ENCODE data around the gene PARK7. TPM values are rescaled to one million over a fixed set of nuclear protein-coding genes. Genes with fewer than 3 reads are reported as not detected.

Gene PARK7
- total RNA-seq, 4 donors from 2014 or later = 291 to 370 (median 332) TPM

- H3K27ac ChIP-seq = peak overlapping the region; percentile 87 to 98 (median 94)
- H3K9me3 ChIP-seq = no peaks in the 10 kb centered on the region
- TF ChIP-seq CTCF (IDR thresholded peaks at IDR 0.05 in 4 of 5, conservative IDR thresholded peaks at IDR 0.05 in 1 of 5) (no peak), POLR2A (IDR thresholded peaks at IDR 0.05) (peak in 1 of 2 donors; percentile 58)
- H3K27me3 ChIP-seq = no peaks in the 10 kb centered on the region
- ATAC-seq (peak; percentile 56 to 71), DNase-seq (peak in 1 of 2 donors; percentile 37)
- in situ Hi-C loops (cut with MboI; ENCODE audit: low sequenced_read_pairs in 4 of 4) (no loop called here), intact Hi-C loops (cut with DNase I; ENCODE audit: low total_unique reads) (loop anchor here (2.0 to 5.0 kb wide), 4 partner anchors 23 to 231 kb away; no protein-coding TSS in a partner anchor)
- H3K36me3 ChIP-seq = no peaks in the 10 kb centered on the region
- H3K4me3 ChIP-seq = peak overlapping the region in 2 of 4 donors; percentile 85 to 96
- peaks cover 26 to 33% of the 10 kb centered on the region in 2 donors for H3K4me1 ChIP-seq
Observed at GRCh38 chr1:8027748-8028570, 66.4 kb downstream of the PARK7 start.

GRCh38 chr1:8028571-8028910, 67.0 kb downstream of the PARK7 start:
- peak overlapping the region; percentile 87 to 98 (median 94) for H3K27ac ChIP-seq
- no peak for ATAC-seq
- TF ChIP-seq CTCF (IDR thresholded peaks at IDR 0.05 in 4 of 5, conservative IDR thresholded peaks at IDR 0.05 in 1 of 5) (no peak), POLR2A (IDR thresholded peaks at IDR 0.05) (no peak)

GRCh38 chr1:8031176-8031785, 69.8 kb downstream of the PARK7 start:
- no peak overlapping the region for H3K27ac ChIP-seq

More at GRCh38 chr1:8028571-8028910, 67.0 kb downstream of the PARK7 start:
- Histone ChIP-seq H3K27me3 (no peaks in the 10 kb centered on the region), H3K4me1 (peaks cover 22 to 28% of the 10 kb centered on the region in 2 donors), H3K36me3 (no peaks in the 10 kb centered on the region), H3K9me3 (no peaks in the 10 kb centered on the region), H3K4me3 (no peak overlapping the region)
- in situ Hi-C loops (cut with MboI; ENCODE audit: low sequenced_read_pairs in 4 of 4) (no loop called here), intact Hi-C loops (cut with DNase I; ENCODE audit: low total_unique reads) (loop anchor here (5.0 kb wide), 1 partner anchor 189 kb away; no protein-coding TSS in a partner anchor)
- DNase-seq = no peak

More at GRCh38 chr1:8031176-8031785, 69.8 kb downstream of the PARK7 start:
- Histone ChIP-seq H3K9me3 (no peaks in the 10 kb centered on the region), H3K4me1 (peaks cover 13 to 17% of the 10 kb centered on the region in 2 donors), H3K4me3 (no peak overlapping the region), H3K36me3 (no peaks in the 10 kb centered on the region), H3K27me3 (no peaks in the 10 kb centered on the region)
- TF ChIP-seq CTCF (IDR thresholded peaks at IDR 0.05 in 4 of 5, conservative IDR thresholded peaks at IDR 0.05 in 1 of 5) (peak; percentile 62 to 78 (median 74)), POLR2A (IDR thresholded peaks at IDR 0.05) (no peak)
- DNase-seq = no peak
- ATAC-seq = no peak
- in situ Hi-C loops (cut with MboI; ENCODE audit: low sequenced_read_pairs in 4 of 4) (loop anchor here in 2 of 4 donors (5.0 to 10.0 kb wide), 4 partner anchors 56 to 284 kb away; partner anchors contain the start of gene SLC45A1 (in 1 of the 2)), intact Hi-C loops (cut with DNase I; ENCODE audit: low total_unique reads) (loop anchor here (1.0 to 5.0 kb wide), 3 partner anchors 136 to 283 kb away; no protein-coding TSS in a partner anchor)

Measured in gastrocnemius medialis (tissue), 4 donors.